SK-N-SH treated with all-trans-retinoic acid at 6 μM for 48 hours (cell line): ENCODE results near the gene CDKN2D.
"Not testable (repeated sequence)": the region's sequence is repeated elsewhere in the genome, so short reads cannot be mapped to it uniquely, and the experiment has no call there.

Experiments used
- ATAC-seq: fragments of 200-7000 bp; cut with Tn5 transposase; 3 replicates; pipeline ENCODE4 v1.9.1; 2020; ENCODE audit warnings: mild to moderate bottlenecking, moderate library complexity
- ARNTL ChIP-seq: fragments of 450-650 bp; formaldehyde crosslinking; IDR thresholded peaks from 2 replicates; pipeline ENCODE4 v1.5.0; 2020; ENCODE audit warnings: low read depth, mild to moderate bottlenecking, moderate library complexity, borderline replicate concordance
- BACH2 ChIP-seq: fragments of 250-450 bp; sonication (Bioruptor Pico); IDR thresholded peaks from 2 replicates; pipeline ENCODE4 v1.9.0; 2021; ENCODE audit warnings: mild to moderate bottlenecking, borderline replicate concordance
- CREB5 ChIP-seq: fragments of 250-450 bp; sonication (Bioruptor Pico); IDR thresholded peaks from 2 replicates; pipeline ENCODE4 v1.5.1; 2020; ENCODE audit warnings: low read depth, mild to moderate bottlenecking, moderate library complexity
- CSDC2 ChIP-seq: fragments of 250-450 bp; sonication (Bioruptor Pico); IDR thresholded peaks from 2 replicates; pipeline ENCODE4 v1.5.0; 2020; ENCODE audit warnings: mild to moderate bottlenecking, moderate library complexity
- CSRNP3 ChIP-seq: fragments of 250-450 bp; sonication (Bioruptor Pico); IDR thresholded peaks from 2 replicates; pipeline ENCODE4 v1.5.1; 2021; ENCODE audit warnings: mild to moderate bottlenecking, moderate library complexity
- ESRRG ChIP-seq: fragments of 250-450 bp; sonication (Bioruptor Pico); IDR thresholded peaks from 2 replicates; pipeline ENCODE4 v1.6.1; 2021; ENCODE audit warnings: mild to moderate bottlenecking
- GLIS3 ChIP-seq: fragments of 250-450 bp; sonication (Bioruptor Pico); IDR thresholded peaks from 2 replicates; pipeline ENCODE4 v1.5.0; 2020; ENCODE audit warnings: mild to moderate bottlenecking, moderate library complexity
- ISL1 ChIP-seq: fragments of 250-450 bp; sonication (Bioruptor Pico); IDR thresholded peaks from 2 replicates; pipeline ENCODE4 v2.1.2; 2022; ENCODE audit warnings: mild to moderate bottlenecking, moderate library complexity
- PATZ1 ChIP-seq: fragments of 250-450 bp; sonication (Bioruptor Pico); IDR thresholded peaks from 2 replicates; pipeline ENCODE4 v1.8.0; 2020; ENCODE audit warnings: mild to moderate bottlenecking, moderate library complexity, borderline replicate concordance
- POU6F1 ChIP-seq: fragments of 250-450 bp; sonication (Bioruptor Pico); IDR thresholded peaks from 2 replicates; pipeline ENCODE4 v1.8.0; 2021; ENCODE audit warnings: low read depth, mild to moderate bottlenecking, moderate library complexity, borderline replicate concordance
- RARB ChIP-seq: fragments of 250-450 bp; sonication (Bioruptor Pico); IDR thresholded peaks from 2 replicates; pipeline ENCODE4 v1.8.0; 2021; ENCODE audit warnings: mild to moderate bottlenecking, moderate library complexity
- TCF4 ChIP-seq: fragments of 250-450 bp; sonication (Bioruptor Pico); IDR thresholded peaks from 2 replicates; pipeline ENCODE4 v1.8.0; 2021; ENCODE audit warnings: mild to moderate bottlenecking, moderate library complexity, borderline replicate concordance
- TOX ChIP-seq: fragments of 250-450 bp; sonication (Bioruptor Pico); IDR thresholded peaks from 2 replicates; pipeline ENCODE4 v1.8.0; 2021; ENCODE audit warnings: mild to moderate bottlenecking, moderate library complexity, borderline replicate concordance
- TSHZ2 ChIP-seq: fragments of 250-450 bp; sonication (Bioruptor Pico); IDR thresholded peaks from 2 replicates; pipeline ENCODE4 v1.5.0; 2020; ENCODE audit warnings: mild to moderate bottlenecking, moderate library complexity
- ZFP3 ChIP-seq: fragments of 250-450 bp; sonication (Bioruptor Pico); IDR thresholded peaks from 2 replicates; pipeline ENCODE4 v1.5.0; 2020; ENCODE audit warnings: mild to moderate bottlenecking, moderate library complexity
- ZFP30 ChIP-seq: fragments of 450-650 bp; formaldehyde crosslinking; IDR thresholded peaks from 2 replicates; pipeline ENCODE4 v1.5.0; 2022; ENCODE audit warnings: mild to moderate bottlenecking, moderate library complexity
- ZNF70 ChIP-seq: fragments of 450-650 bp; formaldehyde crosslinking; IDR thresholded peaks from 2 replicates; pipeline ENCODE4 v1.5.0; 2020; ENCODE audit warnings: mild to moderate bottlenecking, moderate library complexity

The CDKN2D gene

GRCh38 chr19:10543059-10543419, 25.7 kb downstream of the CDKN2D start:
- ATAC-seq = no peak
- TF ChIP-seq ARNTL (CRISPR knock-in tag) = no peak

GRCh38 chr19:10539016-10539415, 29.8 kb downstream of the CDKN2D start:
- ATAC-seq = not testable (repeated sequence)

- TF ChIP-seq ESRRG (CRISPR knock-in tag) = no peak
- no peak for TF ChIP-seq ZNF70 (CRISPR knock-in tag)
- TF ChIP-seq ZFP30 = no peak
- no peak for TF ChIP-seq GLIS3 (CRISPR knock-in tag)
Observed at GRCh38 chr19:10538204-10538983, 30.4 kb downstream of the CDKN2D start.

GRCh38 chr19:10537668-10538067, 31.1 kb downstream of the CDKN2D start:
- TF ChIP-seq GLIS3 (CRISPR knock-in tag) (no peak), CREB5 (CRISPR knock-in tag) (no peak), TSHZ2 (no peak), POU6F1 (CRISPR knock-in tag) (no peak), ARNTL (CRISPR knock-in tag) (no peak)
- no peak for ATAC-seq

More at GRCh38 chr19:10538204-10538983, 30.4 kb downstream of the CDKN2D start:
- ATAC-seq = no peak

GRCh38 chr19:10535613-10536012, 33.2 kb downstream of the CDKN2D start:
- ATAC-seq = no peak
- TF ChIP-seq ZFP3 (CRISPR knock-in tag) (no peak), ARNTL (CRISPR knock-in tag) (no peak), CSRNP3 (CRISPR knock-in tag) (no peak), CSDC2 (CRISPR knock-in tag) (no peak), ISL1 (CRISPR knock-in tag) (no peak), BACH2 (CRISPR knock-in tag) (no peak)

- ATAC-seq = peak; percentile 87
- no peak for TF ChIP-seq ESRRG (CRISPR knock-in tag)
- TF ChIP-seq ISL1 (CRISPR knock-in tag) = peak; percentile 36; the same call in 1 of the 2 replicates
Observed at GRCh38 chr19:10533646-10534386, 35.0 kb downstream of the CDKN2D start.

- ATAC-seq = no peak
- TF ChIP-seq ARNTL (CRISPR knock-in tag) (no peak), PATZ1 (CRISPR knock-in tag) (no peak), CSRNP3 (CRISPR knock-in tag) (no peak), TOX (CRISPR knock-in tag) (no peak), TCF4 (CRISPR knock-in tag) (no peak), GLIS3 (CRISPR knock-in tag) (no peak), ZFP30 (no peak), ESRRG (CRISPR knock-in tag) (no peak), CSDC2 (CRISPR knock-in tag) (no peak), ZFP3 (CRISPR knock-in tag) (no peak), RARB (no peak)
Observed at GRCh38 chr19:10532457-10532856, 36.3 kb downstream of the CDKN2D start.
